22Rv1 (cell line): Measurements from ENCODE around the gene PDIA5.

Source experiments
- H3K27ac ChIP-seq: fragments of 450-650 bp; 2 replicates; pipeline ENCODE4 v1.5.1; 2017
- CTCF ChIP-seq: fragments of 450-650 bp; IDR thresholded peaks from 2 replicates; pipeline ENCODE4 v1.5.1; 2017; ENCODE audit warnings: mild to moderate bottlenecking
- ZFX ChIP-seq: fragments of 450-650 bp; IDR thresholded peaks from 2 replicates; pipeline ENCODE4 v1.6.1; 2017; ENCODE audit warnings: antibody characterized with exemption, borderline replicate concordance

PDIA5 gene

DNA sequence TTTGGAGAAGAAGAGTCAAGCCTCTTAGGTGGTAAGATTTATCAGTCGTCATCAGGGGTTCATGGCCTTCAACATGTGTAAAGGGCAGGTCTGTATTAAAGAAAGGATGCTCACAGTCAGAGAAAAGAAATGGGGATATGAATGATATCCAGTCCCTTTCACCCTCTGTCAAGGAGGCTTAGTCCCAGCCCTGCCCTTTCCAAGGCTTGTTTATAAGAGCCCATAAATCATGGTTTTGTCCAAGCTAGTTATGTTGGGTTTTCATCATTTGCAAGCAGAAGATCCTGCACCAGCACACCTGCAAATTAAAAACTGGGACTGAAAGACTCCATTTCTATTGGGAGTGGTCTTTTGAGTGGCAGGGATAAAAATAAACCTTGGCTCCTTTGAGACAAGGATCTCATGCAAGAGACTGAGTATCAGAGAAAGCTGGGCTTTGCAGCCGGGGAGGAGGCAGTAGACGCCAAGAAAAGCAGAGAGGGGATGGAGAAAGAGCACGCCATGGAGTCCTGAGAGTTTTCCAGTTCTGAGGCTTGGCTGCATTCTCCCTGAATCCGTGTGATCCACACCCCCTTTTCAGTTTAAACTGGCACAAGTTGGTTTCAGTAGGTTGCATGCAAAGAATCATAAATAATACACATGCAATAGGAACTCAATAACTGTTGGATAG, 12.6 kb upstream of the PDIA5 start:
- TF ChIP-seq ZFX: no peak
- no peak for TF ChIP-seq CTCF
- H3K27ac ChIP-seq: no peak overlapping the region

DNA sequence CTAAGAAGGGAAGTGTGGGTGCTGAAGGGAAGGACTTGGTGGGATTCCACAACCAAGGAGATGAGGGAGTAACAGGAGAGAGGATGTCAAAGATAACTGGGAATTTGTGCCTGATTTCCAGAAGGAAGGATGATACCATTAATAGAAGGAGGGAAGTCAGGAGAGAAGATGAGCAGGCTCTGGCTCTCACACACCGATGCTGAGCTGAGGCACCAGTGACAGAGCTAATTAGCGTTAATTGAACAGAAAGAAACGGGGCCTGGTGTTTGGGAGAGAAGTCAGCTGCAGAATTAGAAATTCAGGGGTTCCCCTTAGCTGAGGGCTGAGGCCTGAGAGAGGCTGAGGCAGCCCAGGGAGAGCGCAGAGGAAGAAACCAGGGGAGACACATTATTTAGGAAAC, 11.9 kb upstream of the PDIA5 start:
- no peak overlapping the region for H3K27ac ChIP-seq
- no peak for TF ChIP-seq ZFX
- TF ChIP-seq CTCF: no peak

GRCh38 chr3:123055352-123055751, 11.5 kb upstream of the PDIA5 start:
- TF ChIP-seq CTCF (no peak), ZFX (no peak)
- H3K27ac ChIP-seq: no peak overlapping the region

DNA sequence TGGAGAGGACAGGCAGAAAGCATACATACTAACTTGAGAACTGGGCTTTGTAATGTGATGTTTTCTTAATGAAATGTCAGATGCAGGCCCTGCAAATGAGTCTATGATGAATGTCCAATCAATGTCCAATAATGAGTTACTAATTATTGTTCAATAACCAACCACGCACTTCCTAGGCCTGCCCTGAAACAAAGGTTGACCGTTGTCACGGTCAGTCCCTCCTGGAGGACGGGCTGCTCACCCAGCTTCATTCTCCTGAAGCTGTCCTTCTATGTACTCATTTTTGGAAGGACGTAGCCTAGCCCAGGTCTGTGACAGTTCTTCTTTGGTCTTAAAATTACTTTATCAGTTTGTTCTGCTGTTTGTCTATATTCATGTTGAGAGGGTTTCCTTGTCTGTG, 8.3 kb upstream of the PDIA5 start:
- no peak overlapping the region for H3K27ac ChIP-seq
- no peak for TF ChIP-seq CTCF
- TF ChIP-seq ZFX: no peak

GRCh38 chr3:123060054-123060453, 6.8 kb upstream of the PDIA5 start:
- H3K27ac ChIP-seq: no peak overlapping the region
- no peak for TF ChIP-seq ZFX
- TF ChIP-seq CTCF: no peak

DNA sequence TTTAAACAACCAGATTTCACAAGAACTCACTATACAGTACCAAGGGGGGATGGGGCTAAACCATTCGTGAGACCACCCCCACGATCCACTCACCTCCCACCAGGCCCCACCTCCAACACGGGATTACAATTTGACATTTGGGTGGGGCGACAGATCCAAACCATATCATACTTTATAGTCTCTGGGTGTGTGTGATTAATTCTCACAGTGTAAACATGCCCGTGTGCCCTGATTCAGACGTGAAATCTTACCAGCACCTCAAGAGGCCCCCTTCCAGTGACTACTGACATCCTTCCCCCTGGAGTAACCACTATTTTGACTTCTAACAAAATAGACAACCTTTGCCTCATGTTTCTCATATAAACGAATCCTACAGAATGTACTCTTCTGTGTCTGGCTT, 5.0 kb upstream of the PDIA5 start:
- no peak overlapping the region for H3K27ac ChIP-seq
- TF ChIP-seq CTCF (no peak), ZFX (no peak)

GRCh38 chr3:123063034-123063433, 3.8 kb upstream of the PDIA5 start:
- H3K27ac ChIP-seq: no peak overlapping the region
- TF ChIP-seq CTCF (no peak), ZFX (no peak)
